ENCODE results near the gene PTER. TPM values are rescaled to one million over a fixed set of nuclear protein-coding genes. Genes with fewer than 3 reads are reported as not detected.

Gene PTER
- polyA plus RNA-seq, 4 donors: 14.9 to 24.4 (median 22.2) TPM

DNA sequence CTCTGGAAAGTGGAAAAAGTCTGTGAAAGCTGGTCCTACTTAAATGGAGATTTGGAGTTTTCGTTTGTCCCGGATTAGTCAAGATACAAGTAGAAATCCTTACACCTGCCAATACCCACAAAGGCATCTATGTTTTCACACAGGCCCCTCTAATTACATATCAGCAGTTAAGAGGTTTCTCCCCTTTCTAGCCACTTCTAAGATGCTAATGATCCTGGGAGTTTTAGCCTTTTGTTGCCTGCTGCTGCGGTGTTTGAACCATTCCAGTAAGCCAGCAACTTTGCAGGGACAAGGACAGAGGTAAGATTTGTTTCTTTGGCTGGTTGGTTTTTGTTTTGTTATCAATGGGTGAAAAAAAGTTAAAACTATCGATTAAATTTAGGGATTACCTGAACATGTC, 90.6 kb downstream of the PTER start:
- DNase-seq (ENCODE audit: low read depth in 4 of 4, low spot score in 2 of 4): no peak

DNA sequence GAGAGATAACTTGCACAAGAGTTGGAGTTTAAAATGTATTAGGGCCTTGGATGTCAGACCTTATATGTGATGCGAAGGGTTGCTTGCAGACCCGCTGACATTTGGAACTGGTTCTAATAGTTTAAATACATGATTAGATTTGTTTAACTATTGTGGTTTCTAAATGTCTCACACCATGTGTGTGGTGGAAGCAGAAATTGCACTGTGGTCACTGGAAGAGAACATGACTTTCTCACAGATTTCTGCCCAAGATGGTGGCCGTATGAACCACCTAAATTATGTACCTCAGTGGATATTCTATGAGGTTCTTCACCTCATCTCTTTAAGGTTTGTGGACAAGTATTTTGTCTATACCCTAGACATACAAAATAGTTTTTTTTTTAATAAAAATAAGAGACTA, 93.0 kb downstream of the PTER start:
- no peak for DNase-seq (ENCODE audit: low read depth in 4 of 4, low spot score in 2 of 4)

- no peak for DNase-seq (ENCODE audit: low read depth in 4 of 4, low spot score in 2 of 4)
Observed at GRCh38 chr10:16536155-16536554, 99.3 kb downstream of the PTER start.

DNA sequence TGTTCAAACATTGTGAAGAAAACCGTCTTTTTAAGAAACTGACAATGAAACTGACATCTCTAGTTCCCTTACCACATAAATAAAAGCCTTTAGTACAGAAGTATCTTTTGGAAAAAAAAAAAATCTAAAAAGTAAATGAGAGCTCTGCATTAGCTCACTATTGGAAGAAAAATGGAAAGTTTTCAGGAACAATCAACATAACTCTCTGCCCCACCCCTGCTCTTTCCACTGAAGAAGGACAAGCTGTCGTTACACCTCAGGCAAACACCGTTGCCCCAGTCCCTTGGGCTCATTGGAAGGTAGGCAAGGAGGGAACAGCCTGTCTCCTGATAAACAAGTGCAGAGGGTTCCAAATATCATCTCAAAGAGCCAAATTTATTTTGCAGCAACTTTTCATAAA, 107.3 kb downstream of the PTER start:
- DNase-seq (ENCODE audit: low read depth in 4 of 4, low spot score in 2 of 4): no peak

DNA sequence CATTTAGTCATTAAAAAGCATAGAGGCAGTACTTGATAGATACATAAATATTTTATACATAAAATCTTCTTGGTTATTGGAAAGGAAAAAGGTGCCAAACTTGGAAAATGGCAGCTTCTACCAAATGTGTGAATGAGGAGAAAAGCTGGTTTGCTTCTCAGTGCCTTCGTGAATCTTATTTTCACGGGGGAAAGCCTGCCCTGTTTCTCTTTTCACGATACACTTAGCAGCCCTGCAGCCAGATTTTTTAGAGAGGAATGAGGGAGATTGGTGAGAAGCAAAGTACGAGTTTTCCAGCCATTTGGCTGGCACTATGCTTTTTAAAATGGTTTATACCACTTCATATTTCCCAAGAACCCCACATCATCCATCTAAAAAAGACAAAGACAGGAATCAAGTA, 107.8 kb downstream of the PTER start:
- no peak for DNase-seq (ENCODE audit: low read depth in 4 of 4, low spot score in 2 of 4)

- no peak for DNase-seq (ENCODE audit: low read depth in 4 of 4, low spot score in 2 of 4)
Observed at GRCh38 chr10:16545116-16545736, 108.4 kb downstream of the PTER start.

- DNase-seq (ENCODE audit: low read depth in 4 of 4, low spot score in 2 of 4): no peak
Observed at GRCh38 chr10:16547973-16548372, 111.2 kb downstream of the PTER start.

DNA sequence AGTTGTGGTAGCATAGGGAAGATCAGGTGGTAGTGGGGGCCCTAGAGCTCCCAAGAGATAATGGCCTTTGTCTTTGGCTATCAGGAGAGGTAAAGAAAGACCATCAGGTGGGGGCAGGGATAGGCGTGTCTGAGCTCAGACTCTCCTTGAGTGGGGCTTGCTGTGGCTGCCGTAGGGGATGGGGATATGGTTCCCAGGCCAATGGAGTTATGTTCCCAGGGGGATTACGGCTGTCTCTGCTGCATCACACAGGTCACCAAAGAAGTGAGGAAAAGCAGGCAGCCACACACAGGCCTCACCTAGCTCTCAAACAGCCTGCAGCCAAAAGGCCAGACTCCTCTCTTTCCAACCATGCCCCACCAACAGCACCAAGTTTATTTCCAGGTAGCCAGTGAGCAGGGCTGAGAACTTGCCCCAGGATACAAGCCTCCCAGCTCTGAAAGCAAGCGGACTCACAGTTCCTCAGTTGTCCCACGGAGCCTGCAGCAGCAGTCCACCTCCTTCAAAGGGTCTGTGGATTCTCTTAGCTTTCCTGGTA, 122.5 kb downstream of the PTER start:
- DNase-seq (ENCODE audit: low read depth in 4 of 4, low spot score in 2 of 4): no peak

DNA sequence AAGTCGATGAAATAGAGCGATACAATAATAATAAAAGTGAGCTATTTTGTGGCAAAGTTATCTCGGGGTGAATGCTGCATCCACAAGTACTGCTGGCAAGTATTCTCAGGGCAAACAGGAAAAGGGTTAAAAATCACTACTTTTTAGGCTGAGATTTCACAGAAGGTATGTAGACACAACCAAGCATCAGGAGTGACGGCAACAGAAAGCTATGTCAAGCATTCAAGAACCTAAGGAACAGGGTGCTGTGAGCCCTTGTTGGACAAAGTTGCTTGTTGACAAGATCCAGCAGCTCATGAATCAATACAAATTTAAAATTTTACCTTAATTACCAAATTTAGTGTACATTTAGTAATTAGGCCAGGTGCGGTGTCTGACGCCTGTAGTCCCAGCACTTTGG, 126.1 kb downstream of the PTER start:
- no peak for DNase-seq (ENCODE audit: low read depth in 4 of 4, low spot score in 2 of 4)

Other genes with a start within 250 kb of the PTER start
- 1 to 10 TPM in 3 of 4 donors, under 1 TPM in 1; 0.76 to 3.1 (median 1.8) TPM for gene C1QL3, start 84.9 kb downstream of the PTER start, polyA plus RNA-seq (ENCODE audit: insufficient read length in 4 of 4)